GM21786 (cell line): Measurements from ENCODE around the gene CELF4.

Experiments used
- ATAC-seq: cut with Tn5 transposase; IDR thresholded peaks from one replicate; pipeline ENCODE4 v1.9.1; 2021; ENCODE audit not compliant: unreplicated experiment

Gene CELF4

DNA sequence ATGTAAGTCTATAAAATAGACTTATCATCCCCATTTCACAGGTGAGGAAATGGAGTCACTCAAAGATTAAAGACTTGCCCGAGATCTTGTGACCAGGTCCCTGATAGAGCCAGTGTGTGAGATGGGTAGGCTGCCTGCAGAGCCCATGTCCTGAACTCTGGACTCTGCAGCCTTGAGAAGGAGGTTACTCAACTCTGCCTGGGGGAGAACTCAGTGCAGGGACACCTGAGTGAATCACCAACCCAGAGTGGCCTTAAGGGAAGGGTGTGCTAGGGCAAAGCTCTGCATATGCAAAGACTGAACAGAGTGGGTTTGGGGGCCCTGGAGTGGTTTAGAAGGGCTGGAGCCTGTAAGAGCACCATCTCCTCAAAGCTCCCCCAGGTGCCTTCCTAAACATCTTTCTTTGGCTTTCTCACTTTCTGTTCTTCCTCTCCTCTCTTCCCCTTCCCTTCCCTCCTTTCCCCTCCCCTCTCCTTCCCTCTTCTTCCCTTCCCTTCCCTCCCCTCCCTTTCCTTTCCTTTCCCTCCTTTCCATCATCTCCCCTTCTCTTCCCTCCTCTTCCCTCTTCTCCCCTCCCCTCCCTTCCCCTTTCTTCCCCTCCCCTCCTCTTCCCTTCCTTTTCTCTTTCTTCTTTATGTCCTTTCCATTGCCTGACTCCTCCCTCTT, 67.6 kb downstream of the CELF4 start:
- no peak for ATAC-seq

DNA sequence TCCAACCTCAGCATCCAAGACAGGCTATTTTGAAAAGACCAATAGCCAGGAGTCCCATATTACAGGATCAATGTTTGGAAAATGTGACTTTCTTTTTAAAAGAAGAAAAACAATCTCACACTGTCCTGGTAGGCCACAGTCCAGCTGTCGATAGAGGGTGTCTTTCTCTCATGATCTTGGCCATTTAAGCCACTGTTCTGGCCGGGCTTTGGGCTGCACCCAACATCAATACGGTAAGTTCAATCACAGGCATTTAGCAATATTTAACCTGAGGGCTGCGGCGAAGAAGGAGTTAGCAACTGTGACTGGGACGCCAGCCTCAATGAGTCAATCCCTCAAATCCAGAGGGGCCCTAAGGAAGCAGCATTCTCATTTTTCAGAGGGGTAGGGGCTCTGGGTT, 69.0 kb downstream of the CELF4 start:
- ATAC-seq, result no peak

DNA sequence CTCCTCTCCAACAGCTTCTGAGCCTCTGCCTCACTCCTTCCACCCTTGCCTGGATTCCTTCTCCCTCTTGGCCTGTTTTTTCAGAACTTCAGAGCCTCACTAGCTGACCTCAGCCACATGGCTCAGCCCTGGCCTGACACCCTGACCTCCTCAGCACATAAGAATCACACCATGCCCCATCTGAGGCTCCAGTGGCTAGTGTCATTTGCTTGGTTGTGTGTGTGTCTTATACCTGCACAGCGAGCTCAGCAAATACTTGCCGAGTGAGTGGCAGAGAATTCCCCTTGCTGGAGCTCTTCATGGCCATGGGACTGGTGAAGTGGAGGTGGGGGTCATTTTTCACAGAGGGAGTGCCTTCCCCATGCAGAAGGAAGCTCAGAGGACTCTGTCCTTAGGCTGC, 70.2 kb downstream of the CELF4 start:
- ATAC-seq, result no peak

DNA sequence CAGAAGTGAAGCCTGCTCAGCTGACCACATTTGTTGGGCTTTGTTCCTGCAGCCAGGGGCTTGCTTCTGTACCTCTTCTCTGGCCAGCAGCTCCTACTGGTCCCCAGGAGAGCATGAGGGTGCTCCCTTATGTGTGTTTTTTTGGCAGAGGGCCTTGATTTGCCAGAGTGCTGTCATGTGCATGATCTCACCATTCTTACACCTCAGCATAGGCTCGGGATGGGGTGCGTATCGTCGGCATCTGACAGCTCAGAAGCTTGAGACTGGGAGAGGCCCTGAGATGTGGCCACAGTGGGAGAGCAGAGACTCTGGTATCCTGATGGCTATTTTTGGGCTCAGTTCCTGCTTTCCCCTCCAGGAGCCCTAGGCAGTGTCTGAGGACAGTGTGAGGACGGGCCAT, 71.2 kb downstream of the CELF4 start:
- no peak for ATAC-seq

DNA sequence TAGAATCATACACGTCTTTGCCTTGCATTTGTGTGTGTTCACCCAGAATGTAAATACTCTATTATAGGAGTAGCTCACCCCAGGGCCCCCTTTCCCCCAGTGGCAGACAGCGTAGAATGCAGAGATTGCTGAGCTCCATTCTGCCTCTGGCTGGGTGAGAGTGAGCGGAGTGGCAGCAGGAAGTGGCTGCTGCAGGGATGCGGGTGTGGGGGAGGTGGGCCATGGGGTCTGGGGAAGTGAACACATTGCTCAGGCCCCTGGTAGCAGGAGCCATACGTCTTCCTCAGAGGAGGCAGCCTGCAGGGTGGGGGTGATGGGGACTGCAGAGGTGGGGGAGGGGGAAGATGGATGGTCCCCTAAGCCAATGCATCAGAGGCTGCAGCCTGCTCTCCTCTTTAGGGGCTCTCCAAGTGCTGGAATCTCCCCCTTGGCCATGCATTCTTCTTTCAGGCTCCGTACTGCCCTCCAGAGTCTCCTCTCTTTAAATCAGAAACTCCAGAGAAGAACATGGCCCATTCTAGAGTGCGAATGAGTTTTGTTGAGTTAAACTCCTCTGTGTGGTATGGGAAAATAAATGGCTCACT, 72.2 kb downstream of the CELF4 start:
- ATAC-seq, result no peak

DNA sequence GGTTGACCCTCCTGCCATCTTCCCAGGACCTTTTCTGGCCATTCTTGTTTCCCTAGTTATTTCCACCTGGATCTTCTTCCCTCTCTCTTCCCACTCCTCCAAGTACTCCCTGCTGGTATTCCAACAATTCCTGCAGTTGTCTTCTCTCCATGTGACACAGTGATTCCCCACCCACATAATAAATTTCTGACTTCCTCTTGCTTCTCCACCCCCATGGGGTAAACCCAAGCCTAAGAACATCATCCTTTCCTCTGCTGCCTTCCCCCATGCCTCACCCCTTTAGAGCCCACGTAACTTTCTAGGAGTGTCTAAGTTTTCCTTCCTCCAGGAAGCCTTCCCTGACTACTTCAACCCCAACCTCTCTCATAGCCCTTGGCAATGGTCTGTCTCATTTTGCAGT, 72.6 kb downstream of the CELF4 start:
- no peak for ATAC-seq

DNA sequence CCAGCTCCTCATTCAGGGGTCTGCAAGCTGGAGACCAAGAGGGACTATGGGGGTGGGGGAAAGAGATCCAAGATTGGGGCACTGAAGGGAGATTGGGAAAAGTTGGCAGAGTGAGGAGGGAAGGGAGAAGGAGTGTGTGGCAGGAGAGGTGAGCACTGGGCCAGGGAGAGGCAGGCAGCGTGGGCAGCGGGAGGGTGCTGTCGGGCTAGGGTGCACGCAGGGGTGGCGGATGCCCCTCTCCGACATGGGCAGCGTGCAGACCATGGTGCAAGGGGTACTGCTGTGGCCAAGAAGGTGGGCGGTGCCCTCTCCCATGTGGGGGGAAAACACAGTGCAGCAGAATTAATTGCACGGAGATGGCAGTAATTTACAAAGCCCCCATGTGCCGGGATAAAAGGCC, 74.1 kb downstream of the CELF4 start:
- no peak for ATAC-seq

DNA sequence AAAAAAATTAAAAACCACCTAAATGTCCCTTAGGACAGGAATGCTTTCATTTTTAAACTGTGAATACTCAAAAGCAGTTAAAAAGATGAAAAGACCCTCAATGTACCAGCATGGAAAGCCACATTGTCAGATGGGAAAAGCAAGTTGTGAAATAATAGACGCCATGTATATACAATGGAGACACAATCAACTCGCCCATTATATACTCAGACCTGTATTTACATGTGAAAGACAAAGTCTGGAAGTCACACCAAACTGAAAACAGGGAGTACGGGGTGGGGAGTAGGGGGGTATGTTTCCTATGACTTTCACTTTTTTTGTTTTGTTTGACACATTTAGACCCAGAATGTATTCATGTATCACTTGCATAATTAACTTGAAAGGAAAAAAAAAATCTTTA, 75.6 kb downstream of the CELF4 start:
- ATAC-seq, result no peak

DNA sequence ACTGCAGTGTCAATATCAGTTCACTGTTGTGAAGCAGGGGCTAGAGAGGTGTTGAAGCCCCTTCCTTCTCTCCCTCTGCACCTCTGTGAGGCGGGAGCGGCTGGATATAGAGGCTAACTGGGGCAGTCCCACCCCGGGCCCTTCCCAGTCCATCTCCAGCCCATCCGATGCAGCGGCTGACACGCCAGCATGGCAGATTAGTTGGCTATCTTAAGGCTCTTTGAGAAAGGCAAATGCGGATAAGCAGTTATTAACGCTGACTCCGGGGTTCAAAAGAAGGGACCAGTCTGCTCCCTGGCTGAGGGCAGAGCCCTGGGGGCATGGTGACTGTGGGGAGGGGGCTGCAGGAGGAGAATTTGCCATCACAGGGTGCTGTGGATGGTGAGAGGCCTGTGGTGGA, 76.6 kb downstream of the CELF4 start:
- ATAC-seq, result no peak

DNA sequence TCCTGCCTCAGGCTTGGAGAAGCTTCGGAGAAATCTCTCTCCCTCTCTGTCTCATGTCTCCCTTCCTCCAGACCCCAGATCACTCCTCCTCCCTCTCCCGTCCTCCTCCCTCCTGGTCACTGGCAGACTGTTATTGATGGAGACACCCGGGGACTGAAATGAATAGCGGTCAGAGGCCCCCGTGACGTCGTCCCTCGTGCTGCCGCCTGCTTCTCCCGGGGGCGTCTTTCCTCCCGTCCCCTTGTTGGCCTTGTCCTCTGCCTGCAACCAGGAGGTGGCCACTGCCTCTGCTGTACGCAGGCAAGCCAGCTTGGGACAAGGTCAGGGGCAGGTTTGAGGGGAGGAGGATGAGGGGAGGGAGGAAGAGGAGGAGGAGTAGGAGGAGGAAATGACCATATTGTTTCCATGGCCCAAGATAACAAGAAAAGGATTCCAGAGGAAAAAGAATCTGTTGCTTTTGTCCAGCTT, 78.2 kb downstream of the CELF4 start:
- ATAC-seq, result no peak

DNA sequence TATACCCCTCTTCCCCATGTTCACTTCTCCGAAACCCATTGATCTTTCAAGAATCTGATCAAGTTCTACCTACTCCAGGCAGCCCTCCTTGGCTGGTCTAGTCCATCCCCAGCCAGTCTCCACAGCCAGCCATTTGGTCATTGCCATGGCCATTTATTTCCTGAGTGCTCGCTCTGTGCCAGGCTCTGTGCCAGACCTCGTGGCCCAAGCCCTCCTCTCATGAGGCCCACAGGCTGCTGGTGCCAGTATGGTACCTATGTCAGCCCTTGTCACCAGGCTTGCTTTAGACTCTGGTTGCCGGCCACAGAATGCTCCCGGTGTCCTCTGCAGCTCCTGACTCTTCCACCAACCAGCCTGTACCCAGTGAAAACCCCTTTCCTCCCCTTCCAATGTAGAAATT, 78.8 kb downstream of the CELF4 start:
- ATAC-seq, result no peak

DNA sequence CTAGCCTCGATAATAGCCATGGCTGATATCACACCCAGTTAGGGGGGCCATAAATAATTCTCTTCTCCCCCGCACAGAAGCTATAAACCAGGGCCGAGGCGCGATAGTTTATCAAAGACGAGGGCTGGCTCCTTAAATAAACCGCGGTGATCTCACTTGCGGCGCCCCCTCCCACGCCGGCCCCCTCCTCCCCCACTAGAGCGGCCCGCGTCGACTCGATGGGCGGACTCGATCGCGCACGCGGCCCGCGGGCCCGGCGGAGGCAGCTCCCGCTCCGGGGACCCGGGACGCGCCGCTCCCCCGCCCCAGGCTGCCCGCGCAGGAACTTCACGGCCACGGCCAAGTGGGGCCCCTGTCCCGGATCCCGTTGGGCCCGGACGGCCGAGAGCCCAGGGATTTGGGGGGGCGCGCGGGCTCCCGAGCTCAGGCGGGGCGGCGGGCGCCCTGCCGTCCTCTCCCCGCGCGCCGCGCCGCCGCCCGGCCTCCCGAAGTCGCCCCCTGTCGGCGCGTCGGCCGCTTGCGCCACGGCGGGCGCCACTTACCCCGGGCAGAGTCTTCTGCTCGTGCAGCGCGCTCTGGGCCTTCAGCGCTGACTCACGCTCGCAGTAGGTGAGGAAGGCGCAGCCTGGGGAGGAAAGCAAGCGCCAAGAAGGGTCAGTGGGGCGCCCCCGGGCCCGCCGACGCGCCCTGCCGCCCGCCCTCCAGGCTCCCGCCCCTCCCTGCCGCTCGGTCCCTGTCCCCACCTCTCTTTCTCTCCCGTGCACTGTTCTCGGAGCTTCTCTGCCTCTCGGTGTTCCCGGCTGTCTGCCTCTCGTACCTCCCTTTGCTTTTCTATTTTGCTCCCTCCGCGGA, 80.4 kb downstream of the CELF4 start:
- no peak for ATAC-seq

DNA sequence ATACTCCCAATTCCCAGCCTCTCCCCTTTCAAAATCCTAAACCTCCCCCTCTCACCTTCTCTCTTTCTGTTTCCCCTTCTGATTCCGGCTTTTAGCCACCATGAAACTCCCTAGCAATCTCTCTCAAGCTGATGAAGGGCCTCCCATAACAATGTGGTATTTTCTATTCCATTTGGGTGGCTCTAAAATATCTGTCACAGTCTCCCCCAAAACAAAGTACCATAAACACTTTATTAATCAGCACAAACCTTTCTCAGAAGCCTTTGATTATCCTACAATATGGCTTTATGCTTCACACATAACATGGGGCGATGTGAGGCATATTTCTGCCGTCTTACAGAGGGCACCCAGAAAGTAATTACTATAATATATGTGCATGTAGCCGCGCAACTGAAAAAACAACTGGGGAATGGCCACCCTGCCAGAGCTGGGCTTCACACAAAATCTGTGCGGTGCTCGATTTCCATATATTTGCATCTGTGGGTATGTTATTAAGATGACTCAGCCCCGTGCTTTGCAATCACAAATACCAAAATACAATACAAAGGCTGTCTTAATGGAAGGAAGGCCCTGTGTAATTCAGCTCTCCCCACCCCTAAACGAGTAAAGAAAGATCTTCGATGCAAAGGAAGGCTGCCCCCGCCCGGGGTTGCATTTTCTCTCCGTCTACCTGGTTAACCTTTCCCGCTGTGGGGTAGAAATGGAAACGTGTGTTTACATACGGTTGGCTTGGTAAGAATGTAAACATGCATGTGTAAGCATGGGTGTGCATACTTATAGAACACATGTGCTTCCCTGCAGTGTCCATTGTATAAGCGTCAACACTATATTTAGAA, 81.4 kb downstream of the CELF4 start:
- ATAC-seq, result no peak

DNA sequence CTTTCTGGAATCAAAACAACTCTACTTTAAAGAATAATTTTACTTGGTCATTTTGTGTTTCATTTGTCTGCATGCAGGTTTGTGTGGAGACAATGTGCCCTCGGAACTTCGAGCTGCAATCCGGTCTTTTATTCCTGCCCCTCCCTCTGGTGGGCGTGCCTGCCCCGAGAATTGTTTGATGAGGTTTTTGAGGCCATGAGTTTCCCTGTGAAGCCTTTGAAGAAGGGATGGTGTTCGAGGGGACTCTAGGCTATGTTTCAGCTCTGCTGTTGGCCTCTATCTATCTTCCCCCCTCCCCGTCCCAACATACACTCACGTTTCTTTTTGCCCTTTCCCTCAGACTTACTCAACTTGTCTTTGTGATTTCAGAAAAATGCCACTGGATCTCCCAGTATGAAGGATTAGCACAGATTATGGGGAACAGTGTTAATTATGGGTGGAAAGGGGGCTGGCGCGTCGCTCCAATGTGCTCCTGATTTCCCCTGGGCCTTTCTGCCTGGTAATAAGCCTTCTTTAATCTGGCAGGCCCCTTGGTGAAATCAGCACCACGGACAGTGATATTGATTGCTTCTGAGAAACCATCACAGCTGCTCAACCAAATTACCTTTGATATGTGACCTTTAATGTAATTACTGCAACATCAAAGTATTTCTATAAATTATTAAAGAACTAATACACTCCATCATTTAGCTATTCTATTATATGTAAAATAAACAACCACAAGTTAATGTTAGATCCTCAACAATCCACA, 82.2 kb downstream of the CELF4 start:
- ATAC-seq, result no peak

DNA sequence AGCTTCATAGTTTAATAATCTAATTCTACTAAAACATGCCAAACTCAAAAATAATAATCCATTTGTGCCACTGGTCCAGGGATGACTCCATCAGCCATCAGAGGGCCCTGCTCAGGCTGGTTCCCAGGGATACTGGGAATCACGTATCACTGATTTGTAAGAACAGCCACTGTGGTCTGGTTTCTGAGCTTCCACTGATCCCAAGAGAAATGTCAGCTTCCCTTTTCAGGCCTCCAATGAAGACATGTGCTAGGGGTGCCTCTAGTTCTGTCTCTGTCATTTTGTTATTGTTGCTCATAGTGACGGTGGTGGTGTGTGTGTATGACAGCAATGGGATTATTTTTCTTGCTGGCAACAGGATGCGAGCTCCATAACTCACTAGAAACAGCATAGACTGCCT, 83.2 kb downstream of the CELF4 start:
- ATAC-seq, result no peak

DNA sequence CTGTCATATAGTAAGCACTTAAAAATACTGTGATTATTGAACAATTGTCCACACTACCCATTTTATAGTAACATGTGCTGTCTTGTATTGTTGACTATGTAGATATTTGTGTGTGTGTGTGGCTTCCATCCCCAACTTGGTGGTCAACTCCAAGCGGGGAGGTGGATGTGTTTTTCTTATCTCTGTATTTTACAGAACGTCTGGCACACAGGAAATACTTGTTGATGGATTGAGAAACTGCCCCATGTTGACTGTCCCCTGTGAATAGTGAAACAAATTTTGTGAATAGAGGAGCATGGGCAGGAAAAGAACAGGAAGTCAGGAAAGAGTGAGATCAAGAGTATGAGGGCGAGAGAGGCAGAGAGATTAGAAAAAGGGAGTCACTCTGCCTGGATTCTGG, 83.6 kb downstream of the CELF4 start:
- ATAC-seq, result no peak

DNA sequence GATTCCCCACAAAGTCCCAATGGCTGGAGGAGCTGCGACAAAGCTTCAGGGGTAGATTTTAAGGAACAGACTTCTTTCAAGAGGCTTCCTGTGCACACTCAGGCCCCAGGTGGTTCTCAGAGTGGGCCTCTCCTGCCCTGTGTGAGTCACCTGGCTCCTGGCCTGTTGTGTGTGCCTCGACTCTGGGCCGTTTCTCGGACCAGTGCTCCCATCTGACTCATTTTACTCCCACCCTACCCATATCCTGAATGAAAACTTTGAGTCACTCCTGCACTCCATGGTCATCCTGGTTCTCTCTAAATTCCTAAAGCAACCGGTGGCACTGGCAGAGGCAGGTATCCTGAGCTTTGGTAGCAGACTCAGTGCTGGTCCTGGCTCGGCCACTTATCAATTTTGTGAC, 84.1 kb downstream of the CELF4 start:
- no peak for ATAC-seq

DNA sequence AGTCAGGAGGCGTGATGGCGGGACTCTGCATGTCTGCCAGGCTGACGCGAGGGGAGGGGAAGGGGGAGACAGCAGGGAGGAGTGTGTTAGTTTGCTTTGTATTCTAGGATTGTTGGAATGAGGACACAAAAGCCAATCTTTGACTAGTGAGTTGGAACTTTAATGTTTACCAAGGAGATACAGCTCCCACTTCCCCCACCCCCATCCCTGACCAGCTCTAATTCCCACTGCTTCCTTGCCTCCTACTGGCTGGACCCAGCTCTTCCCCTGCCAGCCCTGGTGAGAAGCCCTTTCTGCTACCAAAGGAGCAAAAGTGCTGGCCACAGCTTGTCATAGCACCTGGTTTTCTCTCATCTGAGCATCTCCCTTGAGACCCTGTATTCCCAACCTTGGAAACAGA, 84.5 kb downstream of the CELF4 start:
- ATAC-seq, result no peak

DNA sequence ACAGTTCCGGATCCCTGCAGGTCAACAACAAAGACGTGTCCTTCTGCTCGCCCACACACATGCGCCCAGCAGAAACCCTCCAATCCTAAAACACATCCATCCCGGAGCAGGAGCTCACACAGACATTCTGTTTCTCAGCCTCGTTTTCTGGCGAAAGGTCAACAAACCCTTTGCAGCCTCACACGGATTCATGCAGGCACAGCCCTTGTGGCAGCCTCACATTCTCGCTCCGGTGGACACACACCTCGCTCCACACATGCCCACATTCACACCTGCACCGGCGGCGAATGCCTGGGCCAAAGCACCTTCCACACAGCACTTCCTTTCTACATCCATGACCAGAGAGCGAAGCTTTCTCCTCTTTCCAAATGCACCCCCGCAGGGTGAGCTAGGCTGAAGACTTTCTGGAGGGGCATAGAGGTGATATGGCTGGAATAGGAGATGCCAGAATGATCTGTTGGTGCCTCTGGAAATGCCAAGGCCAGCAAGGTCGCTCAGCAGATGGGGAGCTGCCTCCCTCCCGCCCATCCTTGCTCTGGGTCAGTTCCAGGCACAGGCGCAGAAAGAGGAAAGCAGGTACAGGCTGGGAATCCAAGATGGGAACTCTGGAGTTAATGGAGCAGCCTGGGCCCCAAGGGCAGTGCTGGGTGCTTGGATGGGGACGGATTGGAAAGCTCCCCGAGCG, 88.8 kb downstream of the CELF4 start:
- ATAC-seq, result no peak

DNA sequence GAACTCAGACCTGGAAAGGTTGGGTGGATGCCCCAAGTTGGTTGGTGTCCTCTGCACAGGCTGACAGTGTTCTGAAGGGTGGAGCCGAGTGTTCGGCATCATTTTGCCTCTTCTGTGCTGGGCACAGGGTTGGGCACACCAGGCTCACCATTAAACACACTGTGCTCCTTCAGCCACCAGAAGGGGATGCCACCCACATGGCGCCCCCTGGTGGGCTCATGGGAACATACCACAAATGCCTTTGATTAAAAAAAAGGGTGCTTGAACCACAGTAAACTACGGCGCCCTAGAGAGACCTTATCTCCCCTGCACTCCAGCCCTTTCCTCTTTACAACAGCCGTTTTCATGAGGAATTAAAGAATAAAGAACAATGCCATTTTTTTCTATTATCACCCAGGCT, 89.4 kb downstream of the CELF4 start:
- ATAC-seq, result no peak
